Middle frontal gyrus (tissue), 1 donor: ENCODE results near the gene UGT1A7.
"Not testable (repeated sequence)": the region's sequence is repeated elsewhere in the genome, so short reads cannot be mapped to it uniquely, and the experiment has no call there.

Experiments
- DNase-seq: peaks from one replicate; pipeline ENCODE4 v3.0.0-alpha.2; 2015; ENCODE audit warnings: low spot score; ENCODE audit errors: extremely low spot score

Gene UGT1A7

DNA sequence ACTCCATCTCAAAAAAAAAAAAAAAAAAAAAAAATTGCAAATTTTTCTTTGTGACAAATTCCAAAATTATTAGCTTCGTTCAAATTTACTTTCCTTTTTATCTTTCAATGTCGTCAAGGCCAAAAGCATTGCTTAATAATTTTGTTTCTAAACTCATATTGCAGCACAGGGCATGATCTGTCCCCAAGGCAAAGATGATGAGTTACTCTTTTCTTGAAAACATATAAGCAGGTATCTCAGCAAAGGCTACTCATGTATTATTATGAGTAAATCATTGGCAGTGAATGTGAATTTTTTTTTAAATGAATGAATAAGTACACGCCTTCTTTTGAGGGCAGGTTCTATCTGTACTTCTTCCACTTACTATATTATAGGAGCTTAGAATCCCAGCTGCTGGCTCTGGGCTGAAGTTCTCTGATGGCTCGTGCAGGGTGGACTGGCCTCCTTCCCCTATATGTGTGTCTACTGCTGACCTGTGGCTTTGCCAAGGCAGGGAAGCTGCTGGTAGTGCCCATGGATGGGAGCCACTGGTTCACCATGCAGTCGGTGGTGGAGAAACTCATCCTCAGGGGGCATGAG, at the start of gene UGT1A7:
Gene UGT1A7, plus strand, starts transcription at position 381 of the 579 bp plus-strand sequence. Its CDS starts 37 bp downstream, at position 418.
- no peak for DNase-seq

DNA sequence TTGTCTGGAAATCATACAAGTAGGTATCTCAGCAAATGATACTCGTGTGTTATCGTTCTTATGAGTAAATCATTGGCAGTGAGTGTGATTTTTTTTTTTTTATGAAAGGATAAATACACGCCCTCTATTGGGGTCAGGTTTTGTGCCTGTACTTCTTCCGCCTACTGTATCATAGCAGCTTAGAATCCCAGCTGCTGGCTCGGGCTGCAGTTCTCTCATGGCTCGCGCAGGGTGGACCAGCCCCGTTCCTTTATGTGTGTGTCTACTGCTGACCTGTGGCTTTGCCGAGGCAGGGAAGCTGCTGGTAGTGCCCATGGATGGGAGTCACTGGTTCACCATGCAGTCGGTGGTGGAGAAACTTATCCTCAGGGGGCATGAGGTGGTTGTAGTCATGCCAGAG, 45.4 kb upstream of the UGT1A7 start, which contains the start of gene UGT1A10:
Gene UGT1A10, plus strand, starts transcription at position 143 of the 400 bp plus-strand sequence. Its CDS starts 75 bp downstream, at position 218.
- not testable (repeated sequence) for DNase-seq

DNA sequence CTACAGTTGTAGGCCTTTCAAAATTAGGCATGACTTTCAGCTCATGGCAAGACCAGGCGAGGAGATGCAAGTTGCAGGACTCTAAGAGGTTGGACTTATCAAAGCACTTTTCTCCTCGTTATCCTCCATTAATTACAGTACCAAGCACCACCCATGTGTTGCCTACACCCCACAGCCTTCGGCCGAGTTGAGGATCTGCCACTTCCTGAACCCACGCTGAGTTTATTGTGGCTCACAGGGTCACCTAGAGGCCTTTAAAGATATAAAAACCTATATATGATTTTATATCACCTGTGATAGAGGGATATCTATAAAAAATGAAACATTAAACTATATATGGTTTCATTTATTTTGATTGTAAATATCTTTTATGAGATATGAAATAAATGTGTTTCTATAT, 42.9 kb upstream of the UGT1A7 start:
- no peak for DNase-seq

DNA sequence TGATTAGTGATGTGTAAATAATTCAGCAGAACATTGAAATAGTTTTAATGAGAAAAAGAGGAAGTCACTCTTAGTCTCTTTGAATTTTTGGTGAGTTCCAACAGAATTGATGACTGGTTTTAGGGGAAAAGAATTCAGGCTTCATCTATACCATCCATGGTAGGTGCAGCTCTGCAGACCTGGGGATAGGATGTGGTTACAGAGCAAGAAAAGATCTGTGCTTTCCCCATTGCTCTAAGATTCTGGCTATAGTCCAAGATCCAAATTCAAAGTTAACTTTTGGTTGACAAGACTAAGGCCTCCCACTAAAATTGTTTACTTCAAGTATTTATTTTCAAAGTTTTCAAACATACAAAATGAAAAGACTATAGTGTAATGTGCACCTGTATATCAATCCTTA, 41.8 kb upstream of the UGT1A7 start:
- no peak for DNase-seq

DNA sequence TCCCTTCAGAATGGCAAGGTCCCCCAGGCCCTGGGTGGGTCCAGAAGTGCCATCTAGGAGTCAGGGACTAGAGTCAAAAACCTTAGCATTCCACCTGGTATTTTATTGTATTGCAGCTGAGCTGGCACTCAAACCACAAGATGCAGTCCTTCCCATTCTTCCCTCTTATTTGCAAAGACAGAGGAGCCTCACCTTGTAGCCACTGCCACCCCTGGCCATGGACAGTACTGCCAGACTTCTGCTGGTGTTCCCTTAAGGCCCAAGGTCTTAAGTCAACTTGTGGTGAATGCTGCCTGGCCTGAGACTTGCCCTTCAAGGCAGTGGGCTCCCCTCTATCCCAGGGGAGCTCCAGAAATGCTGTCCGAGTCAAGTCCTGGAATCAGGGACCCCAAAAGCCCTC, 38.6 kb upstream of the UGT1A7 start:
- no peak for DNase-seq

DNA sequence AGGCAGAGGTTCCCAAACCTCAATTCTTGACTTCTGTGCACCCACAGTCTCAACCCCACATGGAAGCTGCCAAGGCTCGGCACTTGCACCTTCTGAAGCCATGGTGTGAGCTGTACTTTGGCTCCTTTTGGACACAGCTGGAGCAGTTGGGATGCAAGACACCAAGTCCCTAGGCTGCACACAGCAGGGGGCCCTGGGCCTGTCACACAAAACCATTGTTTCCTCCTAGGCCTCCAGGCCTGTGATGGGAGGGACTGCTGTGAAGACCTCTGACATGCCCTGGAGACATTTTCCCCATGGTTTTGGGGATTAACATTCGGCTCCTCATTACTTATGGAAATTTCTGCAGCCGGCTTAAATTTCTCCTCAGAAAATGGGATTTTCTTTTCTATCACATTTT, 35.7 kb upstream of the UGT1A7 start:
- not testable (repeated sequence) for DNase-seq

DNA sequence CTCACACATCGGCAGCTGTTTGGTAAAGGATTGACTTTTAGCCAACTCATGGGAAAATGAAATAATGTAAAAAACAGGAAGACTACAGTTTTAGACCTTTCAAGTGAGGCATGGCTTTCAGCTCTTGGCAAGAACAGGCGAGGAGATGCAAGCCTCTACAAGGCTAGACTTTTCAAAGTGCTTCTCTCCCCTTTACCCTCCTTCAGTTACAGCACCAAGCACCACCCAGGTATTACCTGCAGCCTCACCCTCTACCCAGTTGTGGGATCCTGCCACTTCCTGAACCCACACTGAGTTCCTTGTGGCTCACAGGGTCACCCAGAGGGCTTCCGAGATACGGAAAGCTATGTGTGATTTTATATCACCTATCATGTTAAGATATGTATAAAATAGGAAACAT, 30.7 kb upstream of the UGT1A7 start:
- DNase-seq = no peak

DNA sequence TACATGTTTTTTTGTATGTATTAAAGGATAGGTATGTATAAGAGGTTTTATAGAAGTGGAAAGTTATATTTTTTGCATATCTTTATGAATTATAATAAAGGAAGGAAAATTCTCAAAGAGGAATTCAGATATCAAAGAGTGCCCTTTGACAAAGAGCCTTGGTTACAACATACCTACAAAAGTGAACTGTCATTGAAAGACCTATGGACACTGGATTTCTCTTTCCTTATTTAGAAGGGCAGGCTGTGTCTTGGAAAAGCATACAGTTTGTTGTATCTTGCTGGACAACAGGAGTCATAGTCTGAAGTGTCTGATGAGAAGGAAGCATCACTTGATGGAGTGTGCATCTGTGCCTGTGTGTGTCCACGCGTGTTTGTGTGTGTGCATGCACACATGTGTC, 30.3 kb upstream of the UGT1A7 start:
- DNase-seq = no peak

DNA sequence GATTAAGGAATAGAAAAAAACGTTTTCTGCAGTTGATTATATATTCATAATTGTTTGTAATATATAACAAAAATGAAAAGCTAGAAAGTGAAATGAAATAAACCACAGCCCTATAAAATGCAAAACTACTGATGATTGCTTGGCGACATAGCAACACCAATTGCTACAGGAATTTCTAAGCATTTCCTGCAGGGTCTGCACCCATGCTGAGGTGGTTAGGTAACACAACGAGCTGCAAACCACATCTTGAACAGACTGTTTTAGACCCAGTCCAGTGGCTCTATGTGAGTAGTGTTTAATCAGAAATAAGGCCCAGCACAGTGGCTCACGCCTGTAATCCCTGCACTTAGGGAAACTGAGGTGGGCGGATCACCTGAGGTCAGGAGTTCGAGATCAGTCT, 27.2 kb upstream of the UGT1A7 start:
- DNase-seq = no peak

DNA sequence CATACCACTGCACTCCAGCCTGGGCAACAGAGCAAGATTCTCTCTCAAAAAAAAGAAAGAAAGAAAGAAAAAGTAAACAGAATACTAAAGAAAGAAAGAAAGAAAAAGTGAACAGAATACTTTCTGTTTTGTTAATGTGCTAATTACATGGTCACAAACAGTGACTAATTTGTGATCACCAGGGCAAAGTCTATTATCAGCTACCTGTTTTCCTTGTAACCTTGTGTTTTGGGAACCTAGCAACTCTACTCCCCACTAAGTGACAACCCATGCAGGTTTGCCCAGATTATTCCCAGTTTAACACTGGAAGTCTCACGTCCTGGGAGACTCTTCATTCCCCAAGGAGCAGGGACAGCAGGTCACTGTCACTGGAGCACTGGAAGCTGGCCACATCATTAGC, 26.7 kb upstream of the UGT1A7 start:
- no peak for DNase-seq

DNA sequence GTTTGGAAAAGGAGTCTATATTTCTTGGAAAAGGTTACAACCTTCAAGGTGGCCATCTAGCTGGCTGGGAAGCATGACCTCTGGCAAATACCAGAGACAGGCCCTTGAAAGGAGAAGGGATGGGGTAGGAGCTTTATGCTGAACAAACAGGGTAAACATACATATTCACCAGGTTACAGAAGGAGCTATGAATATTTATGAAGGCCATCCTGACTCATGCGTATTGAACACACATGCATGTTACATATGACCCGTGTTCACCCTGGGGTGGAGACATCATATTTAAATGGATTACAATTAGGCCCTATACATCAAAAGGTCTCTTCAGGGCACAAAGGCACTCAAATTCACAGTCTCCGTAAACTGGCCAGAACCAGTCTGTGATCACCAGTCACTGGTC, 25.8 kb upstream of the UGT1A7 start:
- DNase-seq = not testable (repeated sequence)

DNA sequence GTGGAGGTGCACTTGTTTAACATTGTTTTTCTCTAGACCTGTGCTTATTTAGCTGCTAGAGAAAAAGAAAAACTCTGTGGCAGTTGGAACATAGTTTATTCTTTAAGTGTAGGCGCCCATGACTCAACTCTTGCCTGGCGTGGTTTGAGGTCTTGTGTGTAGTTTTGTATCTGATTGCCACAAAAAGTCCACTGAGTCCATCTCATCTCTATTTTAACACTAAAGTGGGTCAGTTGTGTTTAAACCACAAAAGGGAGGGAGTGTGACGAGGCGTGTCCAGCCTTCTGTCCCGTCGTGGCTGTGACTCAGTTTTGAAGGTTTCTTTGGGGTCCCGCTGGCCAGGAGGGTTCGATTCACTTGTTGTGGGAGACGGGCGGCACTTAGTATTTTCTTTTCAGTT, 25.3 kb upstream of the UGT1A7 start:
- DNase-seq = no peak

DNA sequence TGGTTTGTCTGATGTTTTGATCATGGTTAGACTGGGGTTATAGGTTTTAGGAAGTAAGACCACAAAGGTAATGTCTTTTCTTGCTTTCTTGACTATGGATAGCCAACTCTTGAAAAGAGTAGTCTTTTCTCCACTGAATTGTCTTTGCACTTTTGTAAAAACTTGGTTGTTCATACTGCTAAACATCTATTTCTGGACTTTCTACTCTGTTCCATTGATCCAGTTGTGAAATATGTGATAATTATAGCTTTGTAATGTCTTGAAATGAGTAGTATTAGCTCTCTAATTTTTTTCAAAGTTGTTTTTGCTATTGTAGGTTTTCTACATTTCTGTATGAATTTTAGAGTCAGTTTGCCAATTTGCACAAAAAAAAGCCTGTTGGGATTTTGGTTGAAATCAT, 23.1 kb upstream of the UGT1A7 start:
- no peak for DNase-seq

DNA sequence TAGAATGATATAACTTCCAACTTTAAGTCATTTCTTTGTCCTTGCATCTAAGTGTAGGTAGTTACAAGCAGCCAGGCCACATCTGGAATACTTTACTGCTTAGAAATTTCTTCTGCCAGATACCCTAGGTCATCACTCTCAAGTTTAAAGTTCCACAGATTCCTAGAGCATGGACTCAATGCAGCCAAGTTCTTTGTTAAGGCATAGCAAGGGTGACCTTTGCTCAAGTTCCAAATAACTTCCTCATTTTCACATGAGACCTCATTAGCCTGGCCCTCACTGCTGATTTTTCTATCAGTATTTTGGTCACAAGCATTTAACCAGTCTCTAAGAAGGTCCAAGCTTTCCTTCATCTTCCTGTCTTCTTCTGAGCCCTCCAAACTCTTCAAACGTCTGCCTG, 17.8 kb upstream of the UGT1A7 start:
- no peak for DNase-seq

DNA sequence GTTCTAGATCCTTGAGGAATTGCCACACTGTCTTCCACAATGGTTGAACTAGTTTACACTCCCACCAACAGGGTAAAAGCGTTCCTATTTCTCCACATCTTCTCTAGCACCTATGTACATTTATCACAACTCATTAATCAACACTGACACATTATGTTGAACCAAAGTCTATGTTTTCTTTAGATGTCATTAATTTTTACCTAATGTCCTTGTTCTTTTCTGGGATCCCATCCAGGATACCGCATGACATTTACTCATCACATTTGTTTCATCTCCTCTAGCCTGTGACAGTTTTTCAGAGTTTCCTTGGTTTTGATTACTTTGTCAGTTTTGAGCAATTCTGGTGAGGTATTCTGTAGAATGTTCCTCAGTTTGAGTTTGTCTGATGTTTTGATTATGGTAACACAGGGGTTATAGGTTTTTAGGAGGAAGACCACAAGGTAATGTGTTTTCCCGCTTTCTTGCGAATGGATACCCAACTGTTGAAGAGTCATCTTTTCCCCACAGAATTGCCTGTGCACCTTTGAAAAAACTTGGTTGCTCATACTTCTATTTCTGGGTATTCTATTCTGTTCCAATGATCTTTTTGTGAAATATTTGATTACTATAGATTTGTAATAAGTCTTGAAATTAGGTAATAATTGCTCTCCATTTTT, 13.0 kb upstream of the UGT1A7 start:
- no peak for DNase-seq

DNA sequence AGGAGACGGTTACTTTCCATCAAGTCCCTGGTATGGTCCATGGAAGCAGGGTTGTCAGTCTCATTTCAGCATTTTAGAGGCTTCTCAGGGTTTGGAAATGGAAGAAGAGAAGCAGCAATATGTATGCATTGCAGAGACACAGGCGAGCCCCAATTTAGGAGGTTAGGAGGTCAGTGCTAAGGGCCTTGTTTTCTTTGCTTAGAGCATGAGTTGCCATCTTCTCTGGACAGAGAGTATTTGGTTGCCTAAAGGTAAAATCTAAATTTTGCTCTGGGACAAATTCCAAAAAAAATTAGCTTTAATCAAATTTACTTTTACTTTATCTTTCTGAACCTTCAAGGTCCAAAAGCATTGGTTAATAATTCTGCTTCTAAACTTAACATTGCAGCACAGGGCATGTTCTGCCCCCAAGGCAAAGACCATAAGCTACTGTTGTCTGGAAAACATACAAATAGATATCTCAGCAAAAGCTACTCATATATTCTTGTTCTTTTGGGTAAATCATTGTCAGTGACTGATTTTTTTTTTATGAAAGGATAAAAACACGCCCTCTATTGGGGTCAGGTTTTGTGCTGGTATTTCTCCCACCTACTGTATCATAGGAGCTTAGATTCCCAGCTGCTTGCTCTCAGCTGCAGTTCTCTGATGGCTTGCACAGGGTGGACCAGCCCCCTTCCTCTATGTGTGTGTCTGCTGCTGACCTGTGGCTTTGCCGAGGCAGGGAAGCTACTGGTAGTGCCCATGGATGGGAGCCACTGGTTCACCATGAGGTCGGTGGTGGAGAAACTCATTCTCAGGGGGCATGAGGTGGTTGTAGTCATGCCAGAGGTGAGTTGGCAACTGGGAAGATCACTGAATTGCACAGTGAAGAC, 10.2 kb upstream of the UGT1A7 start, which contains the start of gene UGT1A9:
Gene UGT1A9, plus strand, starts transcription at position 609 of the 872 bp plus-strand sequence. Its CDS starts 37 bp downstream, at position 646.
- no peak for DNase-seq

DNA sequence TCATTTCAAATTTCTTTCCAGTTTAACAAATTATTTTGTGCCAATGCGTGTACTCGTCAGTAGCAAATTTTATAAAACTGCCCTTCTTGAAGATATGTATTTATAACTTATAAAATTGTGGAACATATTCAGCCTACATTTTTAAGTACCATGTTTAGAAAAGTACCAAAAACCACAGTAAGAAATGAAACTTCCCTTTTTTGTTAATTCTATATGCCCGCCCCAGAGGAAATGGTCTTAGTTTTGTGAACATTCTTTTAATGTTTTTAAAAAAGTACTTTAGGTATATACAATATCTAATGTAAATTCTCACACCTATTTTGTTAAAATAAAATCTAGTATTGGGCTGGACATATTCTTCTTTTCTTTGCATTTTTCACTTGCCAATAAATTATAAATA, 8.8 kb upstream of the UGT1A7 start:
- no peak for DNase-seq

DNA sequence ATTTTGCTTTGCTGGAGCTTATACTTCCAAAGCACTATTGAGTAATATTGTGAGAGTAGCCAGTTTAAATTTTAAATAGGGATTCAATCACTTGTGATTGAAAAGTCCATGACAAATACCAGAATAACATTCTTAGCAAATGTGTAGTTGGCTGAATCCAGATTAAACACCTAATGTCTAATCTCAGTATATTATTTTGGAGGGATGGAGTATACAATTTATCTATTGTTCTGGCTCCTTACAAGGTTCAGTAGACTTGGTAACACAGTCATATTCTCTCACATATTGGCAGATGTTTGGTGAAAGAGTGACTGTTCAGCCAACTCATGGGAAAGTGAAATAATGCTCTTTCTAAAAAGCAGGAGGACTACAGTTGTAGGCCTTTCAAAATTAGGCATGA, 7.8 kb upstream of the UGT1A7 start:
- no peak for DNase-seq

DNA sequence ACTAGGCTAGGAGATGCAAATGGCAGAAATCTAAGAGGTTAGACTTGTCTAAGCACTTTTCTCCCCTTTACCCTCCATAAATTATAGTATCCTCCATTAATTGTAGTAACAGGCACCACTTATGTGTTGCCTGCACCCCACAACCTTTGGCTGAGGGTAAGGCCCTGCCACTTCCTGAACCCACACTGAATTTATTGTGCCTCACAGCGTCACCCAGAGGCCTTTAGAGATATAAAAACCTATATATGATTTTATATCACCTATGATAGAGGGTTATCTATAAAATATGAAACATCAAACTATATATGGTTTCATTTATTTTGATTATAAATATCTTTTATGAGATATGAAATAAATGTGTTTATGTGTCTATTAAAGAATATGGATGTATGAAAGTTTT, 7.4 kb upstream of the UGT1A7 start:
- DNase-seq = no peak

DNA sequence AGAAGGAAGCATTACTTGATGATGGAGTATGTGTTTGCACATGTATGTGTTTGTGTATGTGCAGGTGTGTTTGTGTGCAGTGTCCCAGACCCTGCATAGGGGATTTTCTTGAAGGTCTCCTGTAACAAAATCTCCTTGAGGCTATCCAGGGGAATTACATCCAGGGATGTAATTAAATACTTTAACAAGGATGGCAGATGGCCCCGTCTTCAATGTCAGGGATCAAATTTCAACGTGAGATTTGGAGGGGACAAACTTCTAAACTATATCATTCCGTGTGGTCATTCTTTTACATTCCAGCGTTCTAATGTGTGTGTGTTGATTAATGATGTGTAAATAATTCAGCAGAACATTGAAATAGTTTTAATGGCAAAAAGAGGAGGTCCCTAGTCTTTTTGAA, 6.7 kb upstream of the UGT1A7 start:
- DNase-seq = no peak

DNA sequence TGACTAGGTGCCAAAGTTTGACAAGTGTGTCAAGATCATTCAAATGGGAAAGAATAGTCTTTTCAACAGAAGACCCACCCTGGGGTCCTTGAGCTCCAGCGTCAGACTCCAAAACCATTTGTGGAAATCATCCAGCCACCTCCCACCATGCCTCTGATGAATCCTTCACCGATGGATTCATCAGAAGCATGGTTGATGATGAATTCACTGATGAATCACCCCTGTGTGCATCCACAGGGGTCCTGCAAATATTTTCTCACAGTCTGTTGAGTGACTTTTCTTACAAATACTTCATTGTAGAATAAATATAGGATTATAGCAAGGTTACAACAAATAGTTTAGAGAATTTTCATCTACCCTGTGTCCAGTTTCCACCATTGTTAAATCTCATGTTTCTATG, 5.7 kb upstream of the UGT1A7 start:
- DNase-seq = no peak

DNA sequence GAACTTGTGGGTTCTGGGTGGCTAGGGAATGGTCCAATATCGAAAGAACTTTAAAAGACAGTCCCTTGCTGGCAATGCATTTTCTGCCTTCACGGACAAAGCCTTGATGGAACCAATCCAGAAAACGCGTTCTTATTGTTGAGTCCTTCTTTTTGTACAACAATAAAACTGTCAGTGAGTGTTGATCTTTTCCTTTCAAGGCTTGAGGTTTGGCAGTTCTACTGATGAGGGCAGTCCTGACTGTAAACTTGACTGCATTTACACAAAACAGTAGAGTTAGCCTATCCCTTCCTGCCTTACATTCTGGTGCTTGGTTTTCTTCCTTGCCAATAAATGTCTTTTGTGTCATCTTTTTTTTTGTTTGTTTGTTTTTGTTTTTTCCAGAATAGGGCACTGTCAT, 2.5 kb upstream of the UGT1A7 start:
- no peak for DNase-seq
